HG03457 (cell line): ENCODE results near the gene C1QTNF2.

Experiments
- ATAC-seq: cut with Tn5 transposase; IDR thresholded peaks from one replicate; pipeline ENCODE4 v1.9.1; 2021; ENCODE audit warnings: moderate number of reproducible peaks; ENCODE audit not compliant: unreplicated experiment

The C1QTNF2 gene

DNA sequence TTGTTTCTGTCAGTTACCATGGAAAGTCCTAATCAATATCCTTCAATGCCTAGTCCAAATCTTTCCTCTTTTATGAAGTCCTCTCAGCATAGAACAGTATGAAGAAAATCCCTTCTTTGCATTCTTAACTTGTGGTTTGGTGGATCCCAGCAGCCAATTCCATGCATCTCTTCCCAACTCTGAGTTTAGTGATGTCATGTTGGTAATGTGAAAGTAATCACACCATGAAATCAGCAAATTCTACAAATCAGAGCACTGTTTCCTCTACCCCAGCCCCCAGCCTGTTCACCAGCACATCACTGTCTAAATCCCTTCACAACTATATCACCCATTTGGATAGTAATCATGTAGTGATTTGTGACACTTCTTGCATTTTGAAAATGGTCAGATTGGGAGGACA, 4.7 kb upstream of the C1QTNF2 start:
- no peak for ATAC-seq

DNA sequence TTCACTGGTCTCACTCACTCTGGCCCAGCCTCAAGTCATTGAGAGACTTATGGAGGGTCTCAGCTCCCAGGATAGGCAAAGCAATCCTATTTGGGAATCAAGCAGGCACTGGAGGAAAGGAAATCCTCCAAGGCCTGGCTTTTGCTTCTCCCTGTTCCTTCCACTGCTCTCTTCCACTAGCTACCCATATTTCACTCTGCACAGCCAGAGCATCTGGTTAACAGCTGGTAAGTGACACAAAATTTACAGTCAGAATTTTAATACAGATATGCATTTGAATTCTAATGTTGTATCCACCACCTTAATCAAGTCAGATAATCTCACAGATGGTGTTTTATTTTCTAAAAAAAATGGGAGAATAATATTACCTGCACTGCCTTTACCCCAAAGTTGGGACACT, 868 bp upstream of the C1QTNF2 start:
- ATAC-seq, result no peak

DNA sequence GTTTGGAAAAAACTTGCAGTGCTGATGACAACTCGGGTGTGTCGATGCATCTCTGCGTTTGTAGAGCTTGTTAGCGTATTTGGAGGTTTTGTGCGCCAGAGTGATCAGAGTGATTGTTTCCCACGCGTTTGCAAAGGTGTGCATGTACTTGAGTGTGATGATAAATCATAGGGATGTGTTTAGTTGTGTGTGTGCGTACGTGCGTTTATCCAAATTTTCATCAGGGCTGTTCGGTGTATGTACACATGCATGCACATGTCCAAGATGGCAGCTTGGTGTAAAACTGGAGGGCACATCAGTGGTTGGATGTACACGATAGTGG, 248 bp upstream of the C1QTNF2 start:
- no peak for ATAC-seq

DNA sequence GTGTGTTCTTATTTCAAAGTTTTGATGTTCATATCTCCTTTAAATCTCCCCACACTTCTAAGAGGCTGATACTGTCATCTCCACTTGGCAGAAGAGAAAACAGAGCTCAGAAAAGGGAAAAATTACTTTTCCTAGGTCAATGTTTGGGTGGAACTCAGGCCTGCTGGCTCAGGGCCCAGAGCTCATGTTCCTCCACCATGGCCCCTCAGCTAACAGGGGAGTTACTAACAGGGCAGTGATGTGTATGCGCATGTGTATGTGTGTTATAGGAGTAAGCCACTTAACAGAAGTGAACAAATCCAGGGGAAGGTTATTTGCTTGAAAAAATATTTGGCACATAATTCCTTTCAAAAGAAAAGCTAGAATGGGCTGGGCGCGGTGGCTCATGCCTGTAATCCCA, 2.5 kb downstream of the C1QTNF2 start:
- ATAC-seq, result no peak

DNA sequence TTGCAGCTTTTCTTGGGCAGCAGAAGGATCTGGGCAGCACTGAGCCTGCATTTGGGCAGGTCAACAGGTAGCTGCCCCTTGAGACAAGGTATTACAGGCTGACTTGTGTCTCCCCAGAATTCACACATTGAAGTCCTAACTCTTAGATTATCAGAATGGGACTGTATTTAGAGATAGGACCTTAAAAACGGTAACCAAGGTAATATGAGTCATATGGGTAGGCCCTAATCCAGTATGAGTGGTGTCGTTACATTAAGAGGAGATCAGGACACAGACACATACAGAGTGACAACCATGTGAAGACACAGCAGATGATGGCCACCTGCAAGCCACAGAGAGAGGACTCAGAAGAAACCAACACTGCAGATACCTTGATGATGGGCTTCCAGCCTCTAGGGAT, 3.2 kb downstream of the C1QTNF2 start:
- ATAC-seq, result no peak

DNA sequence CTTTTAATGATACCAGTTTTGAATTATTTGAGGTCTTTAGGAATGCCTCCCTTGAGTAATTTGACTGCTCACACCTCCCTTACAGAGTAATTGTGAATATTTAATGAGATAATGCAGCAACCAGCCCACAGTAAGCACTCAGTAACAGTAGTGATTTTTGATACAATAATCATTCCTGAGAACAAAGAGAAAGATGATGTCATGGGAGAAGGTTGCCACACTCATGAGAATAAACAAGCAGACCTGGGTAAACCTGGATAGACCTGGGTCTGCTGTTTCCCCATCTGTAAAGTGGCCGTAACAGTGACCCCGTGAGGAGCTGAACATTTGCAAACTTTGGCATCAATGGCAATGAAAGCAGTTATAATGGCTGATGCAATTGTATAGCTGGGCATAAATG, 4.2 kb downstream of the C1QTNF2 start:
- ATAC-seq, result no peak

DNA sequence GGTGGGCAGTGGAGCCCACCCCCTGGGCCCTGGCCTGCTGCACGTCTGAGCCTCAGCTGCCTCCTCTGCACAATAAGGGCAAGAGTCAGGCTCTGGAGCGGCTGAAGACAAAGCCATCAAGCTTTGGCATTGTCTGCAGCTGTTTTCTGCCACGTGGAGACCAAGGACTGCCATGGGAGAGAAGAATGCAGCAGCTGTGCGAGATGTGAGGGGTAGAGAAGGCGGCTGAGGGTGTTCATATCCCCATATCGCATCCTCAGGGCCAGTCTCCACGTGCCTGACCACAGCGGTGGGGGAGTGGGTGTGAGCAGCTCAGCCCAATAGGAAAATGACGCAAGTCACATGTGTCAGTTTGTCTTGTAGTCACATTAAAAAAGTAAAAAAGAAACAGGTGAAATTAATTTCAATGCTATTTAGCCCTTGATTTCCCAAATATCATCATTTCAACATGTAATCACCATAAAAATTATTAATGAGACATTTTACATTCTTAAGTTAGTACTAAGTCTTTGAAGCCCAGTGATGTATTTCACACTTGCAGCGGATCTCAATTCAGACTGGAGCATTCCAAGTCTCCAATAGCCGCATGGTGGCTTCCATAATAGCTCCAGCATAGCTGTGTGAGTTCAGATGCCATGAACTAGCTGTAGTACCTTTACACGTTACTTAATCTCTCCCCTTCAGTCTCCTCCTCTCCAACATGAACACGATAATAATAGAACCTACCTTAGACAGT, 6.6 kb downstream of the C1QTNF2 start:
- ATAC-seq, result no peak

DNA sequence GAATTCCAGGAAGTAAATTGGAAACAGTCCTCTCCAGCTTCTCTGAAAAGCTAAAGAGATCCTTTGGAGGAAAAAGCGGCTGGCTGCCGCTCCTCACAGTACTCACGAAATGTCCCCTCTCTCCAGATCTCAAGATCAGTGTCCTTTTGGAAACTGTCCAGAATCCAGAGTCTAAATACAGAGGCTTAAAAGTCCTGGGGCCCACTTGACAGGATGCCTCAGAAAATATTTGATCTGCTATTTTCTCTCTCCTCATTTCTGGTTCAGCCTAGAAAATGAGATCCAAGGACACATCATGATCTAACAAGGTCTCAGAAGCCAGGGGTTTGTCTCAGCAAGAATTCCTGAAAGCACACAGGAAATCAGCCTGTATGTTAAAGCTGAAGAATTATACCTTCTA, 7.2 kb downstream of the C1QTNF2 start:
- ATAC-seq, result no peak

DNA sequence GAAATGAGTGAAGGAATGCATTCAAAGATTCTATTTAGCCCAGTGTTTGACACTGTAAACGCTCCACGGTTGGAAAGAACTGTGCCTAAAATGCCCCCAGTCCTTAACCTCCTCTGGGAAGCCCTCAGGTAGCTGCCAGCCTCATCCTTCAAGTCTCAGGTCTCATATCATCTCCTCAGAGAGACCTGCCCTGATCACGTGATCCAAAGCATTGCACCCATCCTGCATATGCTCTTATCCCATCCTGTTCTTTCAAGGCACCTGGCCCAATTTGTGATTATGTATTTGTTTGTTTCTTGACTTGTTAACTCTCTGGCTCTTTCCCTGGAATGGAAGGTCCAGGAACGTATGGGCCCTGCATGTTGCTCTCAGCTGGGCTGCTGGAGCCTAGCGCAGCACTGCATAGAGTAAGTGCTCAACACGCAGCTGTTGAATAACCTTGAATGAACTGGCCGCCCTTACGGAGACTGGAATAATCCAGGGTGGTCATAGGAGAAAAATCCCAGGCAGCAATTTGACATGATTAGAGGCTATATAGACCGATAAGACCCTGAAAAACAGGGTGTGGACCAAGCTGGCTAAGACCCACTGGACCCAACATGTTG, 8.7 kb downstream of the C1QTNF2 start:
- no peak for ATAC-seq

DNA sequence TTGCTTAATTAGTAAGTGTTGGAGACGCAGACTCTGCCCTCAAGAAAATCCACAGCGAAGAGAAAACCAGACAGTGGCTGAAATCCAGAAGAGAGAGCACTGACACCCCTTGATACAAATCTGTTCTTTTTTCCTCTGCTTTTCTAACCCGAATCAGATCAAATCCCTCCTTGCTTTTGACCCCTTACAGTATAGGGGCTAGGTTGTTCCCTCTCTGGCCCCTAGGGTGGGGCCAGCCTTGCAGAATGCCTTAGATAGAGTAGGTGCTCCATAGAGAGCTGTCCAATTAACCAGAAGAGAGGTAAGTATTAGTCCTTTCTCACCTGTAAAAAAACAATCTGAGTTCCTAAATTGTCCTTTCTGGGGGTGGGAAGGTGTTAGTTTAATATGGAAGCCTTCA, 10.1 kb downstream of the C1QTNF2 start:
- ATAC-seq, result no peak

DNA sequence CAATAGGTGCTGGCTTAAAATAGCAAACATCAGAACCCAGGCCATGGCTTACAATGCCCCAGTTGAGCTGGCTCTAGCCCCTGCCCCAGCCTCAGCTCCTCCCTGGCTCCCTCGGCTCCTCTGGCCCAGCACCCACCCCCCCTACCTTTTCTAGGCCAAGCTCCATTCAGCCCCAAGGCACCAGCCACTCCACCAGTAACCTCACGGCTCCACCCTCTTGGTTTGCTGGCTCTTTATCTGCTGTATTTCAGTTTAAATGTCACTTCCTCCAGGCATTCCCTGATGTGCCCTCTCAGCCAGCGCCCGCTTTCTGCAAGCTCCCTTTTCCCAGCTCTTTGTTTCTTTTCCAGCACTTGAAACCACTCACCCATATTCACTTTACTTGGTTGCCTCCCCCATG, 10.6 kb downstream of the C1QTNF2 start:
- ATAC-seq, result no peak

DNA sequence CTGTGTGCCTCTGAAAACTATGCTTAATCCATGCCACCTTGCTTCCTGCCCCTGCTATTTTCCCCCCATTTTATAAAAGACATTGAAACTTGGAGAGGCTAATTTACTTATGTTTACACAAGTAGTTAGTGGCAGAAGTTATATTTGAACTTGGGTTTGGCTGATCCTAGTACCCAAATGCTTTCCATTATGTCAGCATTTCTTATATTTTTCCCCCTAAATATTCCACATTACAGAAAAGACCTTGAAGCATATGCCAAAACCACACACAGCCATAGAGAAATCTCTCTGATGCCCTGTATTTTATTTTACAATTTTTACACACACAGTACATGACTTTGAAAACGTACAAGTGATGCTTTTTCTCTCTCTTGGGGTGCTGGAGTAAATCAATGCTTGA, 11.2 kb downstream of the C1QTNF2 start:
- no peak for ATAC-seq

DNA sequence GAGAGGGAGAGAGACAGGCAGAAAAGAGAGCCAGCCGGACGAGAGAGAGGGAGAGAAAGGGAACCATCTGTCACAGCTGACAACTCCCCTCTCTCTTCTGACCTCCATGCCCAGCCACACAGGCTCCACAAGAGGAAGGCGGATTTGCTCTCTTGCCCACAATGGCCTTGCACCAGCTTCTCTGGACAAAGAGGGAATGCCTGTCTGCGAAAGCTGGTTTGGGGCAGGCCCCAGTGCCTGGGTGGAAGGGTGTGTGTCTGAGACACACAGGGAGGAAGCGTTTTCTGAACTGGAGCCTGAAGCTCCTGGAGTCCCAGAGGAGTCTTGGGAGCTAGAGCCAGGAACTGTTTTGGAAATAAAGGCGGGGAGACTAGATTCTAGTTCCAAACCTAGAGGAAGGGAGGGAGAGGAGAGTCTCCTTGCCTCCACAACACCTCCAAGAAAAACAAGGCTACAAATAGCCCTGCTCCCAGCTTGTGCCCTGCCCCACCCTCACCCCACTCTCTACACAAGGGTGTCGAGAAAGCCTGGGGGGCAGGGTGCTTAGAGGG, 12.5 kb downstream of the C1QTNF2 start:
- no peak for ATAC-seq

DNA sequence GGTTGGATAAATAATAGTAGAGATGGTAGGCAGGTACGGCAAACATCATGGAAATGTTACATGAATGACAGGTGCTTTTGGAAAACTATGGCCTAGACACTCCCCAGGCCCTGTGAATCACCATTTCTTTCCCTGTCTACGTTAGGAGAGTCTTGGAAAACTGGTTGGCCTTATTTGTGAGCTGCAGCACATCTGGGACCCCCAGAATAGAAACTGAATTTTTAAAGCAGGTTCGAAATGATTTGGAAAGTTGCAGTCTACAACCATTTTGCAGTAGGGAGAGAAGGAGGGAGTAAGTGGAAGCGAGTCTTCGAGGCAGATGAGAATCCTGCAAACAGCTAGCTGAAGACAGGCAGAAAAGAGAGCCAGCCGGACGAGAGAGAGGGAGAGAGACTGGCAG, 13.0 kb downstream of the C1QTNF2 start:
- no peak for ATAC-seq

DNA sequence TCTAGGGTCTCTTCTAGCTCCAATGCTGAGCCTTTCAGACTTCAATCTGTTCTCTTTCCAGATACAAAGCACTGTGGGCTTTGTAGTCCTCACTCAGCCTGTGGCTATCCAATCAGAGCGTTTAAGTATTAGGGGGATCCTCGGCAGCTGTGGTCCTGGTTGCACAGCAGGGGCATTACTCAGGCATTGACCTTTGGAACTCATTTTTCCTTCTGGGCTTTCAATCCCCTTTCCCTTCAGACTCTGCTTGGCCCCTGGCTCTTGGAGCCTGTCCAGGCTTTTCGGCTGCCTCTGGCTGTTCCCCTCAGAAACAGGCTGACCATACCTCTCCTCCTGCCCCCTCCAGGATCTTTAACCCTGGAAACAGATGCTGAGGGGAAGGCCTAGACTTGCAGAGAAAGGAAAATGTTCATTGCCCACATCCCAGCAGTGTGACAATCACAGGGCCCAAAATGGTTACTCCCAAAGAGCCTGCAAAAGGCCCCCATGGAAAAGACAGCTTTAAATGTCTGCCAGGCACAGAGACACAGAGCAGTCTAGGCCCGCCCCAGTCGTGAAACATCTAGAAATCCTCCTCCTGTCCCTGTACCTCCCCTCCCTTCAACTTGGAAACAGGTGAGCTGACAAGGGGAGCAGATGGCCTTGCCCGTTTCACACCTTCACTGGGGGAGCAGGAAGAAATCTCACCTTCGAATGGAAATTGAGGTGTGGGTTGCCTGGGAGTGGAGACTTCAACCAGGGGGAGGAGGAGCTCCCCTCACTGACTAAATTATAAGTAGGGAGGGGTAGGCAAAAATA, 13.7 kb downstream of the C1QTNF2 start:
- ATAC-seq, result no peak

DNA sequence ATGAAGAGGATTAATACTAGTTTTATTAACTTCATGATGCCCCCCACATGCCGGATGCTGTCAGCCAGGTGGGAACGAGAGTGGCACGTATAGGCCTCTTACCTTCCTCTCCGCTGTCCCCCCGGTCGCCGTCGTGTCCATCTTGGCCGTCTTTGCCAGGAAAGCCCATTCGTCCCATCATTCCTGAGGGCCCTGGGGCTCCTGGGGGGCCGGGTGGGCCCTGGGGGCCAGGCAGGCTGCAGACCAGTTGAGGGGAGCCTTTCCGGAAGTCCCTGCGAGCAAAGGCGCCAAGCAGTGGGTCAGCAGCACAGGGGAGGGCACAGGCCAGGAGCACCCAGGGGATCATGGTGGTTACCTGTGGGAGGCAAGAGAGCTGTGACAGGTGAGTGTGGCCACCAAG, 15.8 kb downstream of the C1QTNF2 start:
- ATAC-seq, result no peak

DNA sequence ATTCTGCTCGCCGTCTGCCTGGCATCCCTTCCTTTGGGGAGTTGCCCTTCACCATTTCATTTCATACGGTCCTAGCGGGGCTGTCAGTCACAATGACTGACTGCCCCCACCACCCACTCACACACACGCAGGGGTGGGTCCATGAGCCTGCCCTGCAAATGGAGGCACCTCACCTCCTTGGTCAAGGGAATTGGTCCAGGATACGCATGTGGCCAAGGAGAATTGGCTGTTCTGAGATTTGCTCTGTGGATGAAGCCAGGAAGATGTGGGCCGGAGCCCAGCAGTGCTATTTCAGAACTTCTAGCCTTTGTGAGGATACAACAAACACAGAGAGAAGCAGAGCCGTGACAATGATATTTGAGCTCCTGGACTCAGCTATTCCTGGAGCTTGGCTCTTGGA, 17.0 kb downstream of the C1QTNF2 start:
- no peak for ATAC-seq

DNA sequence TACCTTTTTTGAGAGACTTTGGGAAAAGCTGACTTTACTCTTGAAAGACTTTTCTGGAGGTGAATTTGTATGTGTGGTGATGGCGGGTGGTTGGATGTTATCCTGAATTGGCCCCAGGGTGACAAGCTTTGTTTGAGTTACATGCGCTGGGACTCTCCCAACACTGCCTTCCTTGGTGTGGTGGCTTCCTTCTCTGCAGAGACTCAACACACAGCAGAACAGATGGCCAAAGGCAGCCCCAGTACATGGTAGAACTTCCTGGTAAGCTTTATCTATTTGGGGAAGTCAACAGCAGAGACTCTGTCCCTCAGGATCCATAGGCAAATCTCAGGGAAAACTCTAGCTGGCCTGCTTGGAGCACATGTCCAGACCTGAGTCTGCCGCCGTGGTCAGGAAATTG, 18.1 kb downstream of the C1QTNF2 start:
- no peak for ATAC-seq

DNA sequence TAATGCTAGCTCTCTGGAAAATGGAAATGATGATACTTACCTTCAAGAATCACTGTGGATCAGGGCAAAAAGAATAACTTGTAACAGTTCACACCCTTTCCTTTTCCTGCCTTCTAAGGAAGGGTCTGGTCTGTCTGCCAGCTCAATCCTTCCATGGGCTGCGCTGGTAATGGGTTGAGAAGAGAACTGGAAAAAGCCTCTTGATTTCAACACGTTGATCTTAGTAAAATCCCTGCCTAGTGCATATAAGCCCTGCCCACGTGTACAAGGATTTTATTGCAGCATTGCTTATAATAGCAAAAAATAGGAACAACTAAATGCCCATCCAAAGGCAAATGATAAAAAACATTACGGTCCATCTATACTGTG, 20.5 kb downstream of the C1QTNF2 start:
- no peak for ATAC-seq

DNA sequence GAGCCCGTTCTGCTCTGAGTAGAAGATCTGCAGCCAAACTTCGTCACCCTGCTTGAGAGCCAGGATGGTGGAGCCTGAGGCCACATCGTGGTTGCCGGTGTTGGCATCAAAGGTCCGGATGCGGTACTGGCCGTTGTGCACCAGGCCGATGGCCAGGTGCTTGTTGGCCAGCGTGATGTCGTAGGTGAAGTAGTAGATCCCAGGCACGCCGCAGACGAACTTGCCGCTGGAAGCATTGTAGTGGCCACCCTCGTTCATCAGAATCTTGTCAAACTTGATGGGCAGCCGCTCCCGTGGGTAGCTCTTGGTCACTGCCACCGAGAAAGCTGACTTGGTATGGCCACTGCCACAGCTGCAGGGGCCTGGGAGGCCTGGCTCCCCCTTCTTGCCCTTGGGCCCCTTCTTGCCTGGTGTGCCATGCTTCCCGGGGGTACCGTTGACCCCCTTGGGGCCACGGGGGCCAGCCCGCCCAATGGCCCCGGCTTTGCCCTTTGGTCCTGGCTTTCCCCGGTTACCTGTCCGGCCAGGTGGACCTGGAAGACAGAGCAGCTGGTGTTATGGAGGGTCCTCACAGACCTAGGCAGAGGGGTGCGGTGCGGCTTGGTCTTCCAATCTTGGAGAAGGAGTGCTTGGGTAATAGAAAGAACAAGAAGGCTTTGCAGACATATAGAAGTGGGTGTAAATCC, 21.0 kb downstream of the C1QTNF2 start:
- no peak for ATAC-seq

DNA sequence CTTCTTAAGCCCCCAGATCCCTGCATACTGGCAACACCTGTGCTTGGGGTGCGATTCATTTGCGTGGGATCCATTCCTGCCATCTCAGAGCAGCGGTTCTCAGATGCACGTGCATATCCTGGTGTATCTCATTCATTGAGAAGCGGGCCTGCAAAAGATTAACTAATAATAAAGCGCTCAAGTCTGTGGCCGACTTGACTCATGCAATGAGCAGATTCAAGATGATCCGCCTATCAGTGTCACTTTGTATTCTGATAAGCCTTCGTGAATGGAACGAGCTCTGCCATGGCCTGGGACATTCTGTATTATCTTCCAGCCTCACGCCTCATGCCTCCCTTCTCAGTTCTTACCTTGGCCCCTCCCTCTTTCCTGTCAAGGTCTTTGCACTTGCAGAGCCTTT, 22.3 kb downstream of the C1QTNF2 start:
- no peak for ATAC-seq

DNA sequence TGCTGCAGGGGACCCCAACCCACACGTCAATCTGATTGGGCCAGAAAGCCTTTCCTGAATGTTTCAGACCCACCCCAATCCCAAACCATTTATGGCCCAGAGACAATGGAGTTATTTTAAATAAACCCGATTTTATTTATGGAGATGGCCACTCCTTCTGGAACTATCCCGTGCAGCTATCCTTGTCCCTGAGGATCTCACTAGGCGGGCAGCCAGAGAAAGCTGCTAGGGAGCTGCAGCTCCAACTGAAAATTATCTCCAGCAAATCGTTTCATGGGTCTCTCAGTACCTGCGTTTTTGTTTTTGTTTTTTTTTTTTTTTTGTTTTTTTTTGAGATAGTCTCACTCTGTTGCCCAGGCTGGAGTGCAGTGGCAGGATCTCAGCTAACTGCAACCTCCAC, 23.0 kb downstream of the C1QTNF2 start:
- ATAC-seq, result no peak
